Fibroblast of the aortic adventitia (primary cell): ENCODE data around the gene PEAK1. TPM values are rescaled to one million over a fixed set of nuclear protein-coding genes. Genes with fewer than 3 reads are reported as not detected.
A peak's percentile ranks its signal among the peaks of the same experiment; 100 is the strongest.

Experiments
- DNase-seq: peaks from one replicate; pipeline ENCODE4 v3.0.0-alpha.2; 2010; ENCODE audit warnings: low read depth
- H3K4me3 ChIP-seq: 2 replicates; pipeline ENCODE4 v1.5.1; 2011; ENCODE audit warnings: low read depth, mild to moderate bottlenecking, control low read depth, low read length, moderate library complexity
- total RNA-seq: library from RNA; depleted of rRNA; stranded (reverse); fragments of >200 nt; gene quantifications from 2 replicates; pipeline ENCODE4 v1.2.3, GENCODE V29; 2012; ENCODE audit warnings: low replicate concordance
- TF ChIP-seq, protein P1 (sequence below): IDR thresholded peaks from 2 replicates; pipeline ENCODE4 v1.5.1; 2011; ENCODE audit warnings: mild to moderate bottlenecking, low read length, control low read depth, inconsistent platforms; ENCODE audit not compliant: insufficient read depth

Gene PEAK1
- total RNA-seq, 1 donor = 98.2 TPM

DNA sequence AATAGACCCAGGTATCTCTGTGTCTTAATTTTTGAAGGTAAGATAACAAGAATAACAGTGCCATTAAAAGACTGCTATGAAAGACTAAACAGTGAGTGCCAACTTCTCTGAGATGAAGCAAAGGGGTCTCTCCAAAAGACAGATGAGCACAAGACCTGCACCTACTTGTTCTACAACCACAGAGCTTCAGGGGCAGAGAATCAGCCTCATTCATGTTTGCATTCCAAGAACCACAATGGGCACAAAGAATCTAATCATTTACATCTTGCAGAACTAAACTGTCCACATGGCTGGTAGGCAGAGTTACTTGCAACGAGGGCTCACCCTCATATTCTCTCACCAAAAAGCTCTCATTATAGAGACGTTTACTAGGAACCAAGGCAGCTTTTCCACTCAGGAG lies 83.9 kb downstream of the PEAK1 start:
- no peak overlapping the region for H3K4me3 ChIP-seq
- TF ChIP-seq, protein P1, sequence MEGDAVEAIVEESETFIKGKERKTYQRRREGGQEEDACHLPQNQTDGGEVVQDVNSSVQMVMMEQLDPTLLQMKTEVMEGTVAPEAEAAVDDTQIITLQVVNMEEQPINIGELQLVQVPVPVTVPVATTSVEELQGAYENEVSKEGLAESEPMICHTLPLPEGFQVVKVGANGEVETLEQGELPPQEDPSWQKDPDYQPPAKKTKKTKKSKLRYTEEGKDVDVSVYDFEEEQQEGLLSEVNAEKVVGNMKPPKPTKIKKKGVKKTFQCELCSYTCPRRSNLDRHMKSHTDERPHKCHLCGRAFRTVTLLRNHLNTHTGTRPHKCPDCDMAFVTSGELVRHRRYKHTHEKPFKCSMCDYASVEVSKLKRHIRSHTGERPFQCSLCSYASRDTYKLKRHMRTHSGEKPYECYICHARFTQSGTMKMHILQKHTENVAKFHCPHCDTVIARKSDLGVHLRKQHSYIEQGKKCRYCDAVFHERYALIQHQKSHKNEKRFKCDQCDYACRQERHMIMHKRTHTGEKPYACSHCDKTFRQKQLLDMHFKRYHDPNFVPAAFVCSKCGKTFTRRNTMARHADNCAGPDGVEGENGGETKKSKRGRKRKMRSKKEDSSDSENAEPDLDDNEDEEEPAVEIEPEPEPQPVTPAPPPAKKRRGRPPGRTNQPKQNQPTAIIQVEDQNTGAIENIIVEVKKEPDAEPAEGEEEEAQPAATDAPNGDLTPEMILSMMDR = no peak

DNA sequence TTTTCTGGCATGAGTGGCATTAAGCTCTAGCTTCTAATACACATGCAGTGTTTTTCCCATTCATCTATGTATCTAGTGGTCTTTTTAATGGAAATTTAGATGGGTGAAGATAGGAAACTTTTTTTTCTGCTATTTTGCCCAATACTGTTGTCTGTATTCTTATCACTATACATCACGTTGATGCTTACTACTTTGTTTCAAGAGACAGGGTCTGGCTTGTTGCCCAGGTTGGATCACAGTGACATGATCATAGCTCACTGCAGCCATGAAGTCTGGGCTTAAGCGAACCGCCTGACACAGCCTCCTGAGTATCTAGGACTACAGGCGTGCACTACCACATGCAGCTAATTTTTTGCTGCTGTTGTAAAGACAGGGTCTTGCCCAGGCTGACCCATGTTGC lies 84.6 kb downstream of the PEAK1 start:
- DNase-seq = peak; percentile 40
- TF ChIP-seq, protein P1 = no peak
- H3K4me3 ChIP-seq = no peak overlapping the region

More for the DNA sequence above, 83.9 kb downstream of the PEAK1 start:
- DNase-seq = no peak

DNA sequence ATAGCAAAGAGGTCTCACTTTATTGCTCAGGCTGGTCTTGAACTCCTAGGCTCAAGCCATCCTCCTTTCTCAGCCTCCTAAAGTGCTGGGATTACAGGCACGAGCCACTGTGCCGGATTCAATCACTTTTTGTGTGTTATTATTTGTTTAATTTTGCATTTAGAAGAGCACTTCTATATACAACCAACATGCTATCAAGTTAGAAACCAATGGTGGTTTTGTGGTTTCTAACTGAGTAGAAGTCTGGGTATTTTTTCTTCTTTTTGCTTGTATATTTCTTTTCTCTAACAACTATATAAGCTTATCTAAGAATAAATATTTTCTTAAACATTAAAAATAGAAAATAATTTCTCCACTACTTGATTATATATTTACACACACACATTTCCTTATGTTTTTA lies 86.7 kb downstream of the PEAK1 start:
- DNase-seq = no peak
- TF ChIP-seq, protein P1 = no peak
- no peak overlapping the region for H3K4me3 ChIP-seq

GRCh38 chr15:77329202-77329601 lies 90.7 kb downstream of the PEAK1 start:
- TF ChIP-seq, protein P1 = no peak
- H3K4me3 ChIP-seq = no peak overlapping the region
- peak; percentile 16 for DNase-seq

DNA sequence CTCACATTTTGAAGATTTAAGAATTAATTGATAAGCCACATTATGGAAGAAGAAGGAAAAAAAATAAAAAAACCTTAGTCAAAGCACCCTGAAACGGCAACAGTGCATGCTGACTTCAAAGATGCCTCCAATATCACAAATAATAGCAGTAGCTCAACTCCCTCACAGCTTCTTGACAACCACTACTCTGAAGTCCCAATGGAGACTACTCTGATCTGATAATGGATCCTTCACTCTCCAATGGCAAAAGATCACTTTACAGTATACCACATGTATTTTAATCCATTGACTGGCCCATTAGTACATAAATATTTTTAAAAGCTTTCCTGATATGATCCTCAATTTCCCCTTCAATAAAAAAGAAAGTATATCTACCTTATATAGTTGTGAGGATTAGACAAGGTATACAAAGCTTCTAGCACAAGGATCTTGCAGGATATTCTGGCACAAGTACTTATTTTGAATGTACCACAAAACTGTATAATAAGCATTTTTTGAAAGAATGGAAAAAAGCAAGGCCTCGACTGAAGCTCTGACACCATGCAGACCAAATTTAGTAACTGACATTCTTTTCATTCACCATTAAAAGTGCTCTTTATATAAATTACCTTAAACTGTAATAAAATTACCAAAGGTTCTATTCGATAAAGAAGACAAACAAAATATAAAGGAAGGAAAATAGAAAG lies 91.9 kb downstream of the PEAK1 start:
- DNase-seq = no peak
- TF ChIP-seq, protein P1 = no peak
- H3K4me3 ChIP-seq = no peak overlapping the region

- DNase-seq = peak; percentile 44
- H3K4me3 ChIP-seq = no peak overlapping the region
- TF ChIP-seq, protein P1 = no peak
Measured at GRCh38 chr15:77327168-77327567, 92.7 kb downstream of the PEAK1 start.

DNA sequence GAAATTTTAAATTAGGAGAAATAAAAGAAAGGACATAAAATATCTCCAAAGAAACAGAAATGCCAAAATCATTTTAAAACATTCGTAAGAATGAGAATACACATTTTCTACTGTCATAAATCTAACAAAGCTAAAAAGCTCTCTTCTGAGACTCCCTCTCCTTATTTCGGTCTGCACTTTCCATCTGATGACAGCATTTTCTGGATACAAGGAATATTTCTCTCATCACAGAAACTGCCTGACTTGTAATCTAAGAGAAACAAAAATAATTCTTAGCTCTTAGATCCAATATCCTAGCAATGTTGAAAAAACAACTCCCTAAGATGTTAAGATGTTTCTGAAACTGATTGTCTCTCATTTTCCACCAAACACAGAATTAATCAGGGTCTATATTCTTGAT lies 93.5 kb downstream of the PEAK1 start:
- no peak overlapping the region for H3K4me3 ChIP-seq
- TF ChIP-seq, protein P1 = no peak
- DNase-seq = peak; percentile 24
